GM12878 (cell line): ENCODE data around the gene NHERF2. TPM values are rescaled to one million over a fixed set of nuclear protein-coding genes. Genes with fewer than 3 reads are reported as not detected.

ENCODE experiments used
- CREM ChIP-seq: IDR thresholded peaks from 2 replicates; pipeline ENCODE4 v1.6.1; 2014; ENCODE audit warnings: antibody characterized with exemption, low read depth
- HDAC2 ChIP-seq: fragments of 200-600 bp; sonication (generic); IDR thresholded peaks from 2 replicates; pipeline ENCODE4 v1.6.1; 2017
- KDM1A ChIP-seq: fragments of 200-600 bp; sonication (generic); IDR thresholded peaks from 2 replicates; pipeline ENCODE4 v1.6.1; 2016; ENCODE audit warnings: borderline replicate concordance
- SREBF2 ChIP-seq: IDR thresholded peaks from 2 replicates; pipeline ENCODE4 v1.6.1; 2012; ENCODE audit warnings: mild to moderate bottlenecking, low read length
- ZBTB40 ChIP-seq: fragments of 450-650 bp; IDR thresholded peaks from 2 replicates; pipeline ENCODE4 v1.6.1; 2016; ENCODE audit warnings: mild to moderate bottlenecking, moderate library complexity, borderline replicate concordance
- ZNF274 ChIP-seq: IDR thresholded peaks from one replicate; pipeline ENCODE4 v1.8.0; 2011; ENCODE audit not compliant: insufficient read length, insufficient read depth
- ZNF687 ChIP-seq: fragments of 450-650 bp; IDR thresholded peaks from 2 replicates; pipeline ENCODE4 v1.6.1; 2017; ENCODE audit warnings: mild to moderate bottlenecking, moderate library complexity
- polyA plus RNA-seq, 11 experiments: library from polyadenylated mRNA; depleted of rRNA in 4 of 11; unstranded in 6 of 11; stranded (reverse) in 5 of 11; fragments of >200 nt; fragmentation: Nextera tagmentation in 4 of 11; fragmentation: Illumina TruSeq in 1 of 11; extraction: Ambion mirVana in 4 of 11; extraction: Trizol in 1 of 11; gene quantifications; 1 replicate in 1 of 11; 2 replicates in 10 of 11; pipeline versions ENCODE4 v1.2.1 to v1.2.3, GENCODE V29; 2011 to 2016; ENCODE audit warnings: inconsistent platforms in 2 of 11, missing spikeins in 2 of 11, low read depth in 1 of 11
- total RNA-seq, 4 experiments: library from RNA; depleted of rRNA in 3 of 4; stranded (reverse); fragments of >200 nt in 3 of 4; fragmentation: Illumina TruSeq in 1 of 4; extraction: Trizol in 1 of 4; gene quantifications; 2 replicates each; pipeline versions ENCODE4 v1.2.1 to v1.2.3, GENCODE V29; 2013 to 2021

Gene NHERF2
- total and polyA plus RNA-seq, 10 of the 15 experiments (the other 5 are each of a cell fraction or from before 2014, with no cell fraction given) = 0.05 to 0.31 (median 0.08) TPM; not detected in 4

- no peak for TF ChIP-seq ZBTB40
- no peak for TF ChIP-seq KDM1A
- no peak for TF ChIP-seq ZNF687
- TF ChIP-seq CREM = no peak
- no peak for TF ChIP-seq SREBF2
- no peak for TF ChIP-seq ZNF274
- no peak for TF ChIP-seq HDAC2
These were observed 22.7 kb upstream of the NHERF2 start (continued) for GRCh38 chr16:2003827-2004641.
